Upper lobe of left lung (tissue), 6 donors: Measurements from ENCODE around the gene NDUFAF3. TPM values are rescaled to one million over a fixed set of nuclear protein-coding genes. Genes with fewer than 3 reads are reported as not detected.

ENCODE experiments used
- ATAC-seq, 2 donors: fragments of 200-7000 bp; cut with Tn5 transposase; one replicate each; pipeline ENCODE4 v1.9.1; 2022; ENCODE audit warnings: mild to moderate bottlenecking in 2 of 2, moderate library complexity in 2 of 2; ENCODE audit not compliant: low FRiP score in 2 of 2
- DNase-seq, 2 donors: peaks; one replicate each; pipeline ENCODE4 v3.0.0-alpha.2; 2019 to 2020
- H3K27ac ChIP-seq, 4 donors: fragments of 200-600 bp; sonication (generic); one replicate each; pipeline ENCODE4 v1.5.1; 2016 to 2019
- H3K27me3 ChIP-seq, 4 donors: fragments of 200-600 bp; sonication (generic); one replicate each; pipeline ENCODE4 v1.5.1; 2017 to 2019
- H3K36me3 ChIP-seq, 4 donors: fragments of 200-600 bp; sonication (generic); one replicate each; pipeline ENCODE4 v1.5.1; 2016 to 2019
- H3K4me1 ChIP-seq, 4 donors: fragments of 200-600 bp; sonication (generic); one replicate each; pipeline ENCODE4 v1.5.1; 2018 to 2019
- H3K4me3 ChIP-seq, 4 donors: fragments of 200-600 bp; sonication (generic); one replicate each; pipeline ENCODE4 v1.5.1; 2017 to 2019; ENCODE audit warnings: mild to moderate bottlenecking in 2 of 4, moderate library complexity in 1 of 4
- H3K9me3 ChIP-seq, 4 donors: fragments of 200-600 bp; sonication (generic); one replicate each; pipeline ENCODE4 v1.5.1; 2018 to 2019
- EP300 ChIP-seq, 4 donors: sonication (generic); formaldehyde crosslinking; IDR thresholded peaks; one replicate each; pipeline ENCODE4 v1.5.1; 2017; ENCODE audit warnings: antibody characterized with exemption in 4 of 4, control low read depth in 2 of 4
- POLR2A ChIP-seq, 4 donors: fragments of 450-650 bp; IDR thresholded peaks; one replicate each; pipeline ENCODE4 v1.5.1; 2016 to 2017; ENCODE audit warnings: antibody characterized with exemption in 4 of 4, mild to moderate bottlenecking in 2 of 4
- POLR2AphosphoS5 ChIP-seq, 2 donors: sonication (generic); formaldehyde crosslinking; IDR thresholded peaks; one replicate each; pipeline ENCODE4 v1.5.1; 2017; ENCODE audit warnings: antibody characterized with exemption in 2 of 2
- WGBS, 2 donors: methylation state at CpG; one replicate each; pipeline ENCODE4 v1.1.5; 2017 to 2018; 5-methylcytosine and 5-hydroxymethylcytosine counted together
- total RNA-seq, 6 donors: library from RNA; depleted of rRNA in 4 of 6; stranded (reverse); fragments of >200 nt in 4 of 6; gene quantifications; one replicate each; pipeline versions ENCODE4 v1.1.0 to v1.2.1, GENCODE V29; 2016 to 2021
- TF ChIP-seq, protein P1 (sequence below), 6 experiments: fragments of 450-650 bp in 4 of 6; fragments of 200-600 bp in 2 of 6; sonication (generic) in 2 of 6; IDR thresholded peaks; one replicate each; pipeline ENCODE4 v1.5.1; 2016 to 2019; ENCODE audit warnings: antibody characterized with exemption in 6 of 6
- donor health status: DM: no; HTN: no; CAD: no; lungs with moderate emphysema.
- donor health status: DM: no; HTN: yes; CAD: no; lungs with severe emphysema.

NDUFAF3 gene
- total RNA-seq, 6 donors from 2014 or later, result 75.4 to 166 (median 101) TPM

- Histone ChIP-seq H3K27ac (peak overlapping the region in 1 of 4 donors; percentile 92), H3K4me1 (peaks cover 10 to 20% (median 15%) of the 10 kb centered on the region in 4 donors), H3K9me3 (no peaks in the 10 kb centered on the region), H3K36me3 (peaks cover 20 to 76% (median 43%) of the 10 kb centered on the region in 4 donors), H3K27me3 (no peaks in the 10 kb centered on the region), H3K4me3 (no peak overlapping the region)
- TF ChIP-seq EP300 (IDR thresholded peaks at IDR 0.05), result no peak
- TF ChIP-seq, protein P1, sequence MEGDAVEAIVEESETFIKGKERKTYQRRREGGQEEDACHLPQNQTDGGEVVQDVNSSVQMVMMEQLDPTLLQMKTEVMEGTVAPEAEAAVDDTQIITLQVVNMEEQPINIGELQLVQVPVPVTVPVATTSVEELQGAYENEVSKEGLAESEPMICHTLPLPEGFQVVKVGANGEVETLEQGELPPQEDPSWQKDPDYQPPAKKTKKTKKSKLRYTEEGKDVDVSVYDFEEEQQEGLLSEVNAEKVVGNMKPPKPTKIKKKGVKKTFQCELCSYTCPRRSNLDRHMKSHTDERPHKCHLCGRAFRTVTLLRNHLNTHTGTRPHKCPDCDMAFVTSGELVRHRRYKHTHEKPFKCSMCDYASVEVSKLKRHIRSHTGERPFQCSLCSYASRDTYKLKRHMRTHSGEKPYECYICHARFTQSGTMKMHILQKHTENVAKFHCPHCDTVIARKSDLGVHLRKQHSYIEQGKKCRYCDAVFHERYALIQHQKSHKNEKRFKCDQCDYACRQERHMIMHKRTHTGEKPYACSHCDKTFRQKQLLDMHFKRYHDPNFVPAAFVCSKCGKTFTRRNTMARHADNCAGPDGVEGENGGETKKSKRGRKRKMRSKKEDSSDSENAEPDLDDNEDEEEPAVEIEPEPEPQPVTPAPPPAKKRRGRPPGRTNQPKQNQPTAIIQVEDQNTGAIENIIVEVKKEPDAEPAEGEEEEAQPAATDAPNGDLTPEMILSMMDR (IDR thresholded peaks at IDR 0.05), result no peak
- TF ChIP-seq POLR2A (IDR thresholded peaks at IDR 0.05), result no peak
- no peak for TF ChIP-seq POLR2AphosphoS5 (IDR thresholded peaks at IDR 0.05)
- DNase-seq, result no peak
- WGBS, 2 donors, result 89 to 91% methylated on average over 6 of the region's 6 CpGs
- no peak for ATAC-seq
Measured at GRCh38 chr3:49030321-49030720, 8.4 kb downstream of the NDUFAF3 start.

DNA sequence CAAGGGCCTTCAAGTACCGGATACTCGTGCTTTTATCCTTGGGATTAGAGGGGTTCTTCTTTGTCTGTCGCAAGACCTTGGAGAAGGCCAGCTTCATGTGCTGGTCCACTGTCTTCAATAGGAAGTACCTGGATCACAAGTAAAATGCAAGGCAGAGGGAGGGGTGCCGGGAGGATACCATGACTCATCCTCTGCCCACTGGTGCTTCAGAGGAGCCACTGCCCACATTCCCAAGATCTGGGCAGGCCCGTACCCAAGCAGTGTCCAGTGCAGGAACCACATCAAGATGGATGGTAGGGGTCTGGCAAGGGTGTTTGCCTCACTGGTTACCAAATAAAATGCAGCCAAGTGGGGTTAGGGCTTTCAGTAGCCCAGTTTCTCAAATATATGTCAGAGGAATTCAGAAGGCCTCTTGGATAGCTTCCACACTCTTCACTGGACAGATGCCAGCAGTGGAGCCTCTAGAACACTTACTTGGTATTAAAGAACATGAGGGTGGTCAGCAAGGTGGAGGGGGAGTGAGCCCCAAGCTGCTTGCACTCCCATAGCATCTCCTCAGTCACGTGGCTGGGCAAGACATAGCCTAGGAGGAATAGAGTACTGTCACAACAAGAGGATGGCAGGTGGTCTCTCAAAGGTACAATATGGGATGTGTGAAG is 10.9 kb downstream of the NDUFAF3 start:
- Histone ChIP-seq H3K4me1 (peaks cover 10 to 20% (median 13%) of the 10 kb centered on the region in 4 donors), H3K9me3 (no peaks in the 10 kb centered on the region), H3K4me3 (no peak overlapping the region), H3K27ac (peak overlapping the region in 1 of 4 donors; percentile 5), H3K36me3 (peaks cover 18 to 68% (median 36%) of the 10 kb centered on the region in 4 donors), H3K27me3 (no peaks in the 10 kb centered on the region)
- DNase-seq (no peak), ATAC-seq (no peak)
- WGBS, 2 donors, result 96 to 97% methylated on average over 6 of the region's 6 CpGs
- TF ChIP-seq EP300 (IDR thresholded peaks at IDR 0.05) (no peak), POLR2AphosphoS5 (IDR thresholded peaks at IDR 0.05) (no peak), POLR2A (IDR thresholded peaks at IDR 0.05) (no peak)
- TF ChIP-seq, protein P1 (IDR thresholded peaks at IDR 0.05), result no peak

DNA sequence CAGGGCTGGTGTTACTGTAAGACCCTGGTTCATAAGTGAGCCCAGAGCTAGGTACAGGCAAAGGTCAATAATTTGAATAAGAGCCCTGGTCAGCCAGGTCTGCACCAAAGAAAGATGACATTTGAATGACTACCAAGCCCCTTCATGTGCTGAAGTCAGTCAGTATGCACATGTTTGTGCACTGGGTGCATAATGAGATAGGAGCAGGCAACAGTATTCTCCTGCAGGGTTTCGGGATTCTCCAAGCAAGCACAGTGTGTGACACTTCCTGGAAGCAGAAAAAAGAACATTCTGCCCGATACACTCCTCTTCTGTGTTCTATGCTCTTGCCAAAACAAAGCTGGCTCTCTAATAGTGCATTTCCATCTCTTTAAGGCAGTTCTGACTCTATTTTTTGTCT is 12.7 kb downstream of the NDUFAF3 start:
- TF ChIP-seq POLR2AphosphoS5 (IDR thresholded peaks at IDR 0.05), result no peak
- no peak for TF ChIP-seq POLR2A (IDR thresholded peaks at IDR 0.05)
- TF ChIP-seq, protein P1 (IDR thresholded peaks at IDR 0.05), result no peak
- TF ChIP-seq EP300 (IDR thresholded peaks at IDR 0.05), result no peak
- Histone ChIP-seq H3K4me1 (peaks cover 0 to 3% (median 0%) of the 10 kb centered on the region in 4 donors), H3K36me3 (peaks cover 18 to 85% (median 46%) of the 10 kb centered on the region in 4 donors), H3K4me3 (no peak overlapping the region), H3K9me3 (no peaks in the 10 kb centered on the region), H3K27me3 (no peaks in the 10 kb centered on the region), H3K27ac (no peak overlapping the region)
- no peak for DNase-seq
- WGBS, 2 donors, result 95 to 96% methylated on average over 2 of the region's 2 CpGs
- no peak for ATAC-seq

DNA sequence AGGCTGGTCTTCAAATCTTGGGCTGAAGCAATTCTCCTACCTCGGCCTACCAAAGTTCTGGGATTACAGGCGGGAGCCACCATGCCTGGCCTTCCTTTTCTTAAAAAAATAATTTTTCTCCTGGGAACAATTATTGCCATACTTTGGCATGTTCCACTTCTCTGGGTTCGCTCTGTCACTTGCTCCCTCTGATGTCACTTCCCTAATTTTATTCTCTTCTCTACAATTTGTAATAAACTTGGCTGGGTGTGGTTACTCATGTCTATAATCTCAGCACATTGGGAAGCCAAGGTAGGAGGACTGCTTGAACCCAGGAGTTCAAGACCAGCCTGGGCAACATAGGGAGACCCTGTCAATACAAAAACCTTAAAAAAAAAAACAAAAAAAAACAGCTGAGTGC is 13.4 kb downstream of the NDUFAF3 start:
- H3K36me3 ChIP-seq, result peaks cover 18 to 84% (median 46%) of the 10 kb centered on the region in 4 donors
- no peak overlapping the region for H3K27ac ChIP-seq
- DNase-seq, result no peak
- H3K27me3 ChIP-seq, result no peaks in the 10 kb centered on the region
- 90 to 91% methylated on average over 3 of the region's 3 CpGs for WGBS, 2 donors
- H3K4me3 ChIP-seq, result no peak overlapping the region
- no peaks in the 10 kb centered on the region for H3K4me1 ChIP-seq
- TF ChIP-seq, protein P1 (IDR thresholded peaks at IDR 0.05), result no peak
- ATAC-seq, result no peak
- H3K9me3 ChIP-seq, result no peaks in the 10 kb centered on the region

DNA sequence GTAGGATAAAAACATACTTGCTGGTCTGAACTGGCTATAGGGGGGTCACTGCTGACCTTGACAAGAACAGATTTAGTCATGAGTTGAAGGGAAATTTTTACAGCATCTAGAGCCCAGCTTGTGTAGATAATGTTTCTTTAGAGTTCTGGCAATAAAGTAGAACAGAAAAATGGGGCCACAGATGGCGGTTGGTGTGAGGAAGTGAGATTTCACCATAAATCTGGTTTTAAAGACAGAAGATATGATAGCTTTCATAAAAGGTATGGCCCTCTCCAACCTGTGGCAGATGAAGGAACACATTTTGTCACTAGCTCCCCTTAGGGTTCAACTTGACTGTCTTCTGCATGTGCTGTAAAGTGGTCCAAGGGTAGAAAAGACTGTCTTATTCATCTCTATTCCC is 31.6 kb downstream of the NDUFAF3 start:
- H3K36me3 ChIP-seq, result peaks cover 12 to 81% (median 55%) of the 10 kb centered on the region in 4 donors
- ATAC-seq, result no peak
- no peak for DNase-seq
- H3K4me3 ChIP-seq, result no peak overlapping the region
- no peaks in the 10 kb centered on the region for H3K4me1 ChIP-seq
- H3K9me3 ChIP-seq, result no peaks in the 10 kb centered on the region
- H3K27me3 ChIP-seq, result no peaks in the 10 kb centered on the region
- TF ChIP-seq POLR2A (IDR thresholded peaks at IDR 0.05) (no peak), POLR2AphosphoS5 (IDR thresholded peaks at IDR 0.05) (no peak), EP300 (IDR thresholded peaks at IDR 0.05) (no peak)
- TF ChIP-seq, protein P1 (IDR thresholded peaks at IDR 0.05), result no peak
- no peak overlapping the region for H3K27ac ChIP-seq
- 58 to 60% methylated on average over 1 of the region's 1 CpG for WGBS, 2 donors
